GM18505 (cell line): ENCODE results near the gene RNF225.
"Not testable (repeated sequence)": the region's sequence is repeated elsewhere in the genome, so short reads cannot be mapped to it uniquely, and the experiment has no call there.

Experiments used
- ATAC-seq: cut with Tn5 transposase; IDR thresholded peaks from one replicate; pipeline ENCODE4 v1.9.1; 2021; ENCODE audit not compliant: unreplicated experiment
- POLR2A ChIP-seq: IDR thresholded peaks from 4 replicates; pipeline ENCODE4 v1.6.1; 2011; ENCODE audit warnings: borderline replicate concordance; ENCODE audit not compliant: insufficient read depth, insufficient read length; ENCODE audit errors: extremely low read depth

The RNF225 gene

GRCh38 chr19:58395220-58395978 lies at the start of gene RNF225:
RNF225 (plus strand) TSS chr19:58395656; CDS start chr19:58396090, 434 bp downstream.
- ATAC-seq, result no peak
- TF ChIP-seq POLR2A, result peak; percentile 58

- peak; percentile 68 for TF ChIP-seq POLR2A
- ATAC-seq, result peak; percentile 81
Measured at GRCh38 chr19:58346961-58347929, 48.2 kb upstream of the RNF225 start.

GRCh38 chr19:58348080-58348479 lies 47.4 kb upstream of the RNF225 start:
- ATAC-seq, result not testable (repeated sequence)

- no peak for ATAC-seq
- no peak for TF ChIP-seq POLR2A
Measured at GRCh38 chr19:58349590-58349989, 45.9 kb upstream of the RNF225 start.

- TF ChIP-seq POLR2A, result no peak
- no peak for ATAC-seq
Measured at GRCh38 chr19:58350001-58350861, 45.2 kb upstream of the RNF225 start.

- no peak for ATAC-seq
- no peak for TF ChIP-seq POLR2A
Measured at GRCh38 chr19:58350871-58351557, 44.4 kb upstream of the RNF225 start.

- no peak for ATAC-seq
- TF ChIP-seq POLR2A, result no peak
Measured at GRCh38 chr19:58351558-58351878, 43.9 kb upstream of the RNF225 start.

- ATAC-seq, result no peak
- TF ChIP-seq POLR2A, result no peak
Measured at GRCh38 chr19:58351990-58352755, 43.3 kb upstream of the RNF225 start.

GRCh38 chr19:58352760-58353671 lies 42.4 kb upstream of the RNF225 start, which contains the start of gene A1BG:
A1BG (minus strand) TSS chr19:58353492; CDS start chr19:58353437, 55 bp downstream.
- no peak for ATAC-seq
- no peak for TF ChIP-seq POLR2A

GRCh38 chr19:58353717-58354477 lies 41.6 kb upstream of the RNF225 start:
- ATAC-seq, result no peak
- TF ChIP-seq POLR2A, result no peak
